K562 (cell line): ENCODE results near the gene HS3ST5. TPM values are rescaled to one million over a fixed set of nuclear protein-coding genes. Genes with fewer than 3 reads are reported as not detected.

Source experiments
- ATAC-seq: fragments of 200-7000 bp; cut with Tn5 transposase; 3 replicates; pipeline ENCODE4 v1.9.1; 2020; ENCODE audit warnings: moderate library complexity
- BruUV-seq: library from RNA; stranded (reverse); fragments of 400-500 nt; replicated peaks from 2 replicates; lab custom pipeline; 2021; lab: Mats Ljungman, UMichigan
- CTCF ChIA-PET: fragments of 300-600 bp; formaldehyde crosslinking; extraction: SDS; loops from one replicate; lab custom pipeline; 2021; ENCODE audit warnings: low intra/inter-chr PET ratio; lab: Yijun Ruan, JAX
- POLR2A ChIA-PET: fragments of 300-600, 350-650 bp; sonication (Branson Sonifier 250); formaldehyde crosslinking; extraction: SDS; loops from one replicate; lab custom pipeline; 2021; ENCODE audit warnings: antibody characterized with exemption, inconsistent platforms; lab: Yijun Ruan, JAX
- DNase-seq, 4 experiments: peaks; one replicate each; pipeline versions ENCODE4 v3.0.0 to v3.0.0-alpha.2; 2011 to 2018; ENCODE audit warnings: low spot score in 3 of 4, mixed read lengths in 3 of 4; ENCODE audit errors: extremely low read depth in 1 of 4
- FAIRE-seq: peaks from 2 replicates; lab custom pipeline; 2011; peaks lifted over from hg19 to GRCh38; lab: Jason Lieb, UNC
- H2AFZ ChIP-seq: 2 replicates; pipeline ENCODE4 v1.6.0; 2011; ENCODE audit warnings: low read depth, low read length, control low read depth, inconsistent platforms
- H3K27ac ChIP-seq: fragments of 200-600 bp; 3 replicates; pipeline ENCODE4 v1.8.0; 2011; ENCODE audit warnings: low read depth, mild to moderate bottlenecking, control low read depth, inconsistent platforms, low read length, moderate library complexity, mixed read lengths; ENCODE audit errors: extremely low read depth
- H3K27me3 ChIP-seq, 2 experiments: fragments of 300-600 bp in 1 of 2; 2 replicates in 1 of 2; 3 replicates in 1 of 2; pipeline versions ENCODE4 v1.6.0 to v1.8.0; 2011; ENCODE audit warnings: inconsistent platforms in 2 of 2, low read length in 2 of 2, mild to moderate bottlenecking in 1 of 2, mixed read lengths in 1 of 2, moderate library complexity in 1 of 2; ENCODE audit not compliant: control insufficient read depth in 2 of 2, insufficient read depth in 2 of 2
- H3K36me3 ChIP-seq: fragments of 300-600 bp; 3 replicates; pipeline ENCODE4 v1.8.0; 2011; ENCODE audit warnings: mild to moderate bottlenecking, low read length, inconsistent platforms; ENCODE audit not compliant: control insufficient read depth, insufficient read depth
- H3K4me1 ChIP-seq, 2 experiments: fragments of 200-600 bp in 1 of 2; replicated peaks in 1 of 2; 2 replicates in 1 of 2; 3 replicates in 1 of 2; pipeline versions ENCODE4 v1.5.1 to v1.8.0; 2011; ENCODE audit warnings: inconsistent platforms in 2 of 2, low read length in 2 of 2, mild to moderate bottlenecking in 1 of 2, mixed read lengths in 1 of 2, moderate library complexity in 1 of 2; ENCODE audit not compliant: control insufficient read depth in 2 of 2, insufficient read depth in 2 of 2
- H3K4me2 ChIP-seq: 2 replicates; pipeline ENCODE4 v1.6.1; 2011; ENCODE audit warnings: low read length, control low read depth, inconsistent platforms, mixed read lengths; ENCODE audit not compliant: insufficient read depth
- H3K4me3 ChIP-seq: fragments of 200-600 bp; sonication (generic), shearing (Covaris generic); 2 replicates; pipeline ENCODE4 v1.5.1; 2016; ENCODE audit warnings: control low read depth, inconsistent platforms
- H3K79me2 ChIP-seq: fragments of 200-600 bp; 3 replicates; pipeline ENCODE4 v1.8.0; 2011; ENCODE audit warnings: low read length, inconsistent platforms; ENCODE audit not compliant: control insufficient read depth, insufficient read depth
- H3K9ac ChIP-seq, 2 experiments: 2 replicates each; pipeline versions ENCODE4 v1.6.0 to v1.6.1; 2011; ENCODE audit warnings: low read depth in 2 of 2, low read length in 2 of 2, control low read depth in 1 of 2, inconsistent platforms in 1 of 2, mild to moderate bottlenecking in 1 of 2, mixed read lengths in 1 of 2; ENCODE audit not compliant: insufficient read depth in 1 of 2
- H3K9me1 ChIP-seq: one replicate; pipeline ENCODE4 v1.6.0; 2011; ENCODE audit warnings: inconsistent platforms, mild to moderate bottlenecking, low read length, moderate library complexity; ENCODE audit not compliant: control insufficient read depth, insufficient read depth
- H3K9me3 ChIP-seq: replicated peaks from 2 replicates; pipeline ENCODE4 v1.5.1; 2011; ENCODE audit warnings: low read depth, low read length, inconsistent platforms; ENCODE audit not compliant: control insufficient read depth, insufficient read depth
- H4K20me1 ChIP-seq: replicated peaks from 2 replicates; pipeline ENCODE4 v1.6.1; 2011; ENCODE audit warnings: low read length, inconsistent platforms, mixed read lengths; ENCODE audit not compliant: control insufficient read depth, insufficient read depth
- CBX5 ChIP-seq: IDR thresholded peaks from 2 replicates; pipeline ENCODE4 v1.6.1; 2014; ENCODE audit warnings: low read depth, borderline replicate concordance
- GABPB1 ChIP-seq: sonication (generic); formaldehyde crosslinking; IDR thresholded peaks from 2 replicates; pipeline ENCODE4 v1.8.0; 2022; ENCODE audit warnings: mild to moderate bottlenecking, missing genetic modification reagents
- KAT8 ChIP-seq: fragments of 450-650 bp; IDR thresholded peaks from 2 replicates; pipeline ENCODE4 v1.6.1; 2016; ENCODE audit warnings: low read depth, mild to moderate bottlenecking
- KDM5B ChIP-seq: fragments of 200-600 bp; sonication (generic); IDR thresholded peaks from 2 replicates; pipeline ENCODE4 v1.6.1; 2012; ENCODE audit warnings: low read depth, mild to moderate bottlenecking, moderate library complexity, low read length, control low read depth, inconsistent platforms; ENCODE audit not compliant: insufficient replicate concordance
- MTA1 ChIP-seq: fragments of 450-650 bp; IDR thresholded peaks from 2 replicates; pipeline ENCODE4 v1.6.1; 2017; ENCODE audit warnings: borderline replicate concordance
- MXI1 ChIP-seq: IDR thresholded peaks from 2 replicates; pipeline ENCODE4 v1.6.1; 2011; ENCODE audit warnings: low read depth, mild to moderate bottlenecking, improper control_type of control experiment, low read length
- SIN3A ChIP-seq, 2 experiments: fragments of 150-350 bp in 1 of 2; IDR thresholded peaks; 2 replicates each; pipeline ENCODE4 v1.6.1; 2011 to 2016; ENCODE audit warnings: borderline replicate concordance in 2 of 2, low read depth in 2 of 2, low read length in 2 of 2, mild to moderate bottlenecking in 2 of 2, moderate library complexity in 2 of 2; ENCODE audit not compliant: control insufficient read depth in 1 of 2
- SIN3B ChIP-seq: fragments of 450-650 bp; IDR thresholded peaks from 2 replicates; pipeline ENCODE4 v1.6.1; 2017; ENCODE audit warnings: low read depth, mild to moderate bottlenecking, moderate library complexity
- WGBS: fragments of 100-300 bp; shearing (Covaris generic); methylation state at CpG from one replicate; pipeline ENCODE4 v1.1.6; 2016; ENCODE audit warnings: low coverage, mixed read lengths; ENCODE audit not compliant: insufficient coverage; ENCODE audit errors: missing lambda C conversion rate; 5-methylcytosine and 5-hydroxymethylcytosine counted together
- in situ Hi-C: fragments of 300-500 bp; cut with MboI; formaldehyde crosslinking; loops from 4 replicates; pipeline ENCODE4 v1.15.0; 2018; ENCODE audit warnings: inconsistent platforms, mixed read lengths
- intact Hi-C: fragments of 100-400 bp; cut with micrococcal nuclease; formaldehyde crosslinking; loops from 2 replicates; pipeline ENCODE4 v1.14.2; 2022
- polyA plus RNA-seq, 8 experiments: library from polyadenylated mRNA; depleted of rRNA in 4 of 8; stranded (reverse) in 5 of 8; unstranded in 3 of 8; fragments of >200 nt; fragmentation: Nextera tagmentation in 2 of 8; fragmentation: Illumina TruSeq in 1 of 8; extraction: Ambion mirVana in 2 of 8; extraction: Trizol in 1 of 8; gene quantifications; 2 replicates each; pipeline versions ENCODE4 v1.2.1 to v1.2.3, GENCODE V29; 2011 to 2014; ENCODE audit warnings: inconsistent platforms in 1 of 8, missing spikeins in 1 of 8
- total RNA-seq, 7 experiments: library from RNA; depleted of rRNA in 6 of 7; stranded (reverse); fragments of >200 nt in 6 of 7; fragmentation: Illumina TruSeq in 2 of 7; extraction: Trizol in 2 of 7; gene quantifications; 2 replicates each; pipeline versions ENCODE4 v1.2.1 to v1.2.3, GENCODE V29; 2011 to 2021; ENCODE audit warnings: low replicate concordance in 1 of 7
- TF ChIP-seq, protein P1 (sequence below): sonication (generic); formaldehyde crosslinking; IDR thresholded peaks from 2 replicates; pipeline ENCODE4 v1.8.1; 2022; ENCODE audit warnings: missing genetic modification reagents
- TF ChIP-seq, protein P2 (sequence below): fragments of 450-650 bp; IDR thresholded peaks from 2 replicates; pipeline ENCODE4 v1.6.1; 2017; ENCODE audit warnings: antibody characterized with exemption, mild to moderate bottlenecking
- TF ChIP-seq, protein P3 (sequence below): fragments of 250-450 bp; sonication (Bioruptor Pico); IDR thresholded peaks from 2 replicates; pipeline ENCODE4 v1.5.0; 2022; ENCODE audit warnings: mild to moderate bottlenecking

Gene HS3ST5
- total and polyA plus RNA-seq, 9 of the 15 experiments (the other 6 are each of a cell fraction or from before 2014, with no cell fraction given), result not detected

GRCh38 chr6:114181664-114182063, 161.2 kb downstream of the HS3ST5 start (continued):
- TF ChIP-seq, protein P1, sequence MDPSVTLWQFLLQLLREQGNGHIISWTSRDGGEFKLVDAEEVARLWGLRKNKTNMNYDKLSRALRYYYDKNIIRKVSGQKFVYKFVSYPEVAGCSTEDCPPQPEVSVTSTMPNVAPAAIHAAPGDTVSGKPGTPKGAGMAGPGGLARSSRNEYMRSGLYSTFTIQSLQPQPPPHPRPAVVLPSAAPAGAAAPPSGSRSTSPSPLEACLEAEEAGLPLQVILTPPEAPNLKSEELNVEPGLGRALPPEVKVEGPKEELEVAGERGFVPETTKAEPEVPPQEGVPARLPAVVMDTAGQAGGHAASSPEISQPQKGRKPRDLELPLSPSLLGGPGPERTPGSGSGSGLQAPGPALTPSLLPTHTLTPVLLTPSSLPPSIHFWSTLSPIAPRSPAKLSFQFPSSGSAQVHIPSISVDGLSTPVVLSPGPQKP (CRISPR knock-in tag), result no peak
- no peak for TF ChIP-seq SIN3B
- TF ChIP-seq, all 486 proteins: peak for 0

DNA sequence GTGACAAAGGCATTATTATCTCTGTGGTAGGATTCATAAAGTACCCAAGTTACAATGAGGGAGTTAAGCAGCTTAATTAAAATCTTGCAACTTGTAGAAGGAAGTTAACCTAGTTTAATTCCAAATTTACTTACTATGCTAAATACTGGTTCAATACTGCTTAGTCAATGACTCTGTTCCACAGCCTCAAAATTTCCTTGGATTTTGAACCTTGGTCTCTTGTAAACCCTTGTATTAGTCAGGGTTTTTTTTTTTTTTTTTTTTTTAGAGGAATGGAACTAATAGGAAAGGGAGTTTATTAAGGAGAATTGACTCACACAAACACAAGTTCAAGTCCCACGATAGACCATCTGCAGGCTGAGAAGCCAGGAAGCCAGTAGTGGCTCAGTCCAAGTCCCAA, 163.4 kb downstream of the HS3ST5 start:
- no peaks in the 10 kb centered on the region for H3K79me2 ChIP-seq
- no peak for DNase-seq
- no peak overlapping the region for H3K9ac ChIP-seq
- no peak overlapping the region for H3K4me2 ChIP-seq
- no peaks in the 10 kb centered on the region for H3K4me1 ChIP-seq
- no peak overlapping the region for H2AFZ ChIP-seq
- H3K27me3 ChIP-seq, result no peaks in the 10 kb centered on the region
- FAIRE-seq, result no peak
- H3K36me3 ChIP-seq, result no peaks in the 10 kb centered on the region
- no peaks in the 10 kb centered on the region for H4K20me1 ChIP-seq
- H3K27ac ChIP-seq, result no peak overlapping the region
- intact Hi-C loops, result no loop called here
- 7% methylated on average over 1 of the region's 1 CpG for WGBS
- H3K9me1 ChIP-seq, result no peaks in the 10 kb centered on the region
- no TSS peak for BruUV-seq
- H3K4me3 ChIP-seq, result no peak overlapping the region
- H3K9me3 ChIP-seq, result no peaks in the 10 kb centered on the region
- in situ Hi-C loops, result no loop called here
- CTCF ChIA-PET, result interaction anchor here (0.6 kb wide), 1 partner anchor 709 kb away, joined by 5 read pairs; no protein-coding TSS in a partner anchor
- no peak for ATAC-seq
- POLR2A ChIA-PET, result interaction anchor here (0.6 kb wide), 1 partner anchor 12 kb away, joined by 4 read pairs; no protein-coding TSS in a partner anchor
- TF ChIP-seq KAT8 (no peak), KDM5B (no peak), MTA1 (no peak), SIN3A (IDR thresholded peaks at IDR 0.05; ENCODE audit: borderline replicate concordance in 2 of 2, control insufficient read depth in 1 of 2, low read depth in 2 of 2, low read length in 2 of 2) (no peak), CBX5 (no peak), MXI1 (no peak), GABPB1 (CRISPR knock-in tag) (no peak)
- TF ChIP-seq, protein P2, sequence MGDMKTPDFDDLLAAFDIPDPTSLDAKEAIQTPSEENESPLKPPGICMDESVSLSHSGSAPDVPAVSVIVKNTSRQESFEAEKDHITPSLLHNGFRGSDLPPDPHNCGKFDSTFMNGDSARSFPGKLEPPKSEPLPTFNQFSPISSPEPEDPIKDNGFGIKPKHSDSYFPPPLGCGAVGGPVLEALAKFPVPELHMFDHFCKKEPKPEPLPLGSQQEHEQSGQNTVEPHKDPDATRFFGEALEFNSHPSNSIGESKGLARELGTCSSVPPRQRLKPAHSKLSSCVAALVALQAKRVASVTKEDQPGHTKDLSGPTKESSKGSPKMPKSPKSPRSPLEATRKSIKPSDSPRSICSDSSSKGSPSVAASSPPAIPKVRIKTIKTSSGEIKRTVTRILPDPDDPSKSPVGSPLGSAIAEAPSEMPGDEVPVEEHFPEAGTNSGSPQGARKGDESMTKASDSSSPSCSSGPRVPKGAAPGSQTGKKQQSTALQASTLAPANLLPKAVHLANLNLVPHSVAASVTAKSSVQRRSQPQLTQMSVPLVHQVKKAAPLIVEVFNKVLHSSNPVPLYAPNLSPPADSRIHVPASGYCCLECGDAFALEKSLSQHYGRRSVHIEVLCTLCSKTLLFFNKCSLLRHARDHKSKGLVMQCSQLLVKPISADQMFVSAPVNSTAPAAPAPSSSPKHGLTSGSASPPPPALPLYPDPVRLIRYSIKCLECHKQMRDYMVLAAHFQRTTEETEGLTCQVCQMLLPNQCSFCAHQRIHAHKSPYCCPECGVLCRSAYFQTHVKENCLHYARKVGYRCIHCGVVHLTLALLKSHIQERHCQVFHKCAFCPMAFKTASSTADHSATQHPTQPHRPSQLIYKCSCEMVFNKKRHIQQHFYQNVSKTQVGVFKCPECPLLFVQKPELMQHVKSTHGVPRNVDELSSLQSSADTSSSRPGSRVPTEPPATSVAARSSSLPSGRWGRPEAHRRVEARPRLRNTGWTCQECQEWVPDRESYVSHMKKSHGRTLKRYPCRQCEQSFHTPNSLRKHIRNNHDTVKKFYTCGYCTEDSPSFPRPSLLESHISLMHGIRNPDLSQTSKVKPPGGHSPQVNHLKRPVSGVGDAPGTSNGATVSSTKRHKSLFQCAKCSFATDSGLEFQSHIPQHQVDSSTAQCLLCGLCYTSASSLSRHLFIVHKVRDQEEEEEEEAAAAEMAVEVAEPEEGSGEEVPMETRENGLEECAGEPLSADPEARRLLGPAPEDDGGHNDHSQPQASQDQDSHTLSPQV, result no peak
- TF ChIP-seq, protein P3, sequence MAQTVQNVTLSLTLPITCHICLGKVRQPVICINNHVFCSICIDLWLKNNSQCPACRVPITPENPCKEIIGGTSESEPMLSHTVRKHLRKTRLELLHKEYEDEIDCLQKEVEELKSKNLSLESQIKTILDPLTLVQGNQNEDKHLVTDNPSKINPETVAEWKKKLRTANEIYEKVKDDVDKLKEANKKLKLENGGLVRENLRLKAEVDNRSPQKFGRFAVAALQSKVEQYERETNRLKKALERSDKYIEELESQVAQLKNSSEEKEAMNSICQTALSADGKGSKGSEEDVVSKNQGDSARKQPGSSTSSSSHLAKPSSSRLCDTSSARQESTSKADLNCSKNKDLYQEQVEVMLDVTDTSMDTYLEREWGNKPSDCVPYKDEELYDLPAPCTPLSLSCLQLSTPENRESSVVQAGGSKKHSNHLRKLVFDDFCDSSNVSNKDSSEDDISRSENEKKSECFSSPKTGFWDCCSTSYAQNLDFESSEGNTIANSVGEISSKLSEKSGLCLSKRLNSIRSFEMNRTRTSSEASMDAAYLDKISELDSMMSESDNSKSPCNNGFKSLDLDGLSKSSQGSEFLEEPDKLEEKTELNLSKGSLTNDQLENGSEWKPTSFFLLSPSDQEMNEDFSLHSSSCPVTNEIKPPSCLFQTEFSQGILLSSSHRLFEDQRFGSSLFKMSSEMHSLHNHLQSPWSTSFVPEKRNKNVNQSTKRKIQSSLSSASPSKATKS (CRISPR knock-in tag), result no peak
